HG02759 (cell line): ENCODE measurements around the gene CHST11.

ENCODE experiments used
- ATAC-seq: cut with Tn5 transposase; IDR thresholded peaks from one replicate; pipeline ENCODE4 v1.9.1; 2021; ENCODE audit warnings: mild to moderate bottlenecking, moderate library complexity; ENCODE audit not compliant: unreplicated experiment

The CHST11 gene

GRCh38 chr12:104501660-104502059 lies 44.9 kb downstream of the CHST11 start:
- no peak for ATAC-seq

DNA sequence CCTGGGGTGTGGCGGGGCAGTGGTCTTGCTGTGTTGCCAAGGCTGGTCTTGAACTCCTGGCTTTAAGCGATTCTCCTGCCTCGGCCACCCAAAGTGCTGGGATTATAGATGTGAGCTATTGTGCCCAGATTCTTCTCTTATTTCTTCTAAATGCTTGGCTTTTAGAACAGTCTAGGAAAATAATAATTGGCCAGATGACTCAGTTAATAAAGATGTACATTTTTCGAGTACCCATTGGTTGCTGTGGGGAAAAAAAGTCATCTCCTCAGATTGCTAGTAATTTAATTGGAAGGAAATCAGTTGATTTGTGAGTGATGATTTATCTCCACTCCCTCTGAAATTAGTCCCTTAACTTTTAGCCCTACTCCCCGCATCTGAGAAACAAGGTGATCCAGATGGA lies 45.5 kb downstream of the CHST11 start:
- no peak for ATAC-seq

GRCh38 chr12:104502638-104503037 lies 45.9 kb downstream of the CHST11 start:
- ATAC-seq, result no peak

DNA sequence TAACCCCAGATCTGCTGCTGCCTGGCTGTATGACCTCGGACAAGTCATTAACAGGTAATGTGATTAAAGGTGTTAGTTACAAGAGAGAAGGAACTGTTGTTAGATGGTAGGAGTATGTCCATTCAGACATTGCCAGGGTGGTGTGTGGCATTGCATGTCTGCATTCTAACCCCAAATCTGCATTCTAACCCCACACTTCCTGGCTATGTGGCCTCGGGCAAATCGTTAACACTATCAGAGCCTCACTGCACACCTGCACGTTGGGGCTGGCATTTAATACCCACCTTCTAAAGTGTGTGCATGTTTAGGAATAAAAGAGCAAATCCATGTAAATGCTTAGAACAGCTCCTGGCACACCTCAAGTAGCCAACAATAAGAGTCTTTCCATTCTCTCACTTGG lies 46.4 kb downstream of the CHST11 start:
- no peak for ATAC-seq

DNA sequence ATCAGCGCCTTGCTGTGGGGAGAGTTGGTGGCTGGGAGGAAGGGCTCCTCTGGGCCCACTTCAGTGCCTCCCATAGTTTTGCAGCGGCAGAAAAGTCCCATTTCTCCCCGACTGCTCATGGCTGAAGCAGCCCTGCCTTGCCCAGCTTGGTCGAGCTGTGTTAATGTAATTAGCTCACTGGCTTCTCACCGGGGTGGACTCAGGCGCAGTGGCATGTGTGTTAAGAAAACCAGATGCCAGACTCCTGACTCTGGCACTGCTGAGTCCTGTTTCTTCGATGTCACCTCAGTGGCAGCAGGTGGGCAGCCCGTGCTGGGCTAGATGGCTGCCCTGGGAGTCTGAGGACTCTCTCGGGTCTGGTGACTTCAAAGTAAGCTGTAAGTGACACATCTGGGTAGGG lies 47.4 kb downstream of the CHST11 start:
- no peak for ATAC-seq

- ATAC-seq, result peak; percentile 92
Observed at GRCh38 chr12:104505095-104505818, 48.5 kb downstream of the CHST11 start.

- ATAC-seq, result no peak
Observed at GRCh38 chr12:104506676-104507401, 50.1 kb downstream of the CHST11 start.

DNA sequence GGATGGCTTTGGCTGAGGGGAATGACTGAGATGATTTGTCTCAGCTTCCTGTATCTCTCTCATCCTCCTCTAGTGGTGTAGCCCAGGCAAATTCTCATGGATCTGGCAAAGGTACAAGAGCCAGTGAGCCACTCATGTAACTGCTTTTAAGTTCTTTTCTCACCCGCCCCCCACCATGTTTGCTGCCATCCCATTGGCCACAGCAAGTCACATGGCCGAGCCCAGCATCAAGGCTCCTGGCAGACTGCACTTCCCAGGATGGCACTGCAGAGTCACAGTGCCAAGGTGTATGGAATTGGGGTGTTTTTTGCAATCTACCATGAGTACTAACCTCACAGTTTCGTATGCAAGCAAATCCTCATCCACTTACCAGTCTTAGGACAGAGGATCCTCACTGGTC lies 50.9 kb downstream of the CHST11 start:
- no peak for ATAC-seq

DNA sequence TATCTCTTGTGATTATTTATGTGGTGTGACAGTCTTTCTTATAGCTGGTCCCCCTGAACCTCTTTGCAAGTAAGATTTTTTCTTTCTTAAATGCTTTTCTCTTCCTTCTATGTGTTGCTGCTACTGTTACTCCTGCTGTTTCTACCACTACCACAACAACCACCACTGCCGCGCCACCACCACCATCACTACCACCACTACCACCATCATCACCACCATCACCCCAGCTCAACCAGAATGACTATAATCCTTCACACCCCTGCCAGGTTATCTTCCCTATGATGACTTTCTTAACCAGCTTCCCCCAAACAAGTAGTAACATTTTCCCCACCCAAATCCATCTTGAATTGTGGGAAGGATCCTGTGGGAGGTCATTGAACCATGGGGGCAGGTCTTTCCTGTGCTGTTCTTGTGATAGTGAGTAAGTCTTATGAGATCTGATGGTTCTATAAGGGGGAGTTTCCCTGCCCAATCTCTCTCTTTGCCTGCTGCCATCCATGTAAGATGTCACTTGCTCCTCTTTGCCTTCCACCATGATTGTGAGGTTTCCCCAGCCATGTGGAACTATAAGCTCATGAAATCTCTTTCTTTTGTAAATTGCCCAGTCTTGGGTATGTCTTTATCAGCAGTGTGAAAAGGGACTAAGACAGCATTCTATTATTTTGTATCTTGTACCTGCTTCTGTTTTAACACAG lies 52.2 kb downstream of the CHST11 start:
- ATAC-seq, result no peak

GRCh38 chr12:104510145-104510872 lies 53.6 kb downstream of the CHST11 start:
- no peak for ATAC-seq

DNA sequence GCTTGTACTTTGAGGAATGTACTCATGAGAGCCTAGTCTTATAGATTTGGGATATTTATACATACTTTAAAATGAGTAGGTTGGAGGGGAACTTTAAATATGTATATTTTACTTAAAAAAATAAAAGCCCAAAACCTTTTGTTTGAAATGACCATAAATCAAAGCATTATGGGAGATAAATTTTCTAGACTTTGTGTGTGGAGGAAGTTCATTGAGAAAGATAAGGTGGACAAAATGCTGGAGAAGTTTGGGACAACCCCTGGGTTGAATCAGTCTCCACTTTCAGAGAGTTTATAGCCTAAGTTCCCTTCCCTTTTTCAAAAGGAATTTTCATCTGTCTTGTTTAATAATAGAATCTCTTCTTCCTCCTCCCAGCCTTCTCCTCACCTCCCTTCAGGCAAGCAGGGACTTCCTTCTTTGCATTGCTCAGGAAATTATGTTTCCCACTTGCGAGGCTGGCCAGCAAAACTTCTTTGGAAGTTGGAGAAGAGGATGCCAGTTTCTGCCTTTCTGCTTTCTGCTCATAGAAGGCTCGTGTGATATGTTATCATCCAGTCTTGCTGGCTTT lies 54.2 kb downstream of the CHST11 start:
- no peak for ATAC-seq

- ATAC-seq, result no peak
Observed at GRCh38 chr12:104513681-104514080, 56.9 kb downstream of the CHST11 start.

- ATAC-seq, result no peak
Observed at GRCh38 chr12:104514092-104514810, 57.5 kb downstream of the CHST11 start.

GRCh38 chr12:104515899-104516298 lies 59.2 kb downstream of the CHST11 start:
- no peak for ATAC-seq

DNA sequence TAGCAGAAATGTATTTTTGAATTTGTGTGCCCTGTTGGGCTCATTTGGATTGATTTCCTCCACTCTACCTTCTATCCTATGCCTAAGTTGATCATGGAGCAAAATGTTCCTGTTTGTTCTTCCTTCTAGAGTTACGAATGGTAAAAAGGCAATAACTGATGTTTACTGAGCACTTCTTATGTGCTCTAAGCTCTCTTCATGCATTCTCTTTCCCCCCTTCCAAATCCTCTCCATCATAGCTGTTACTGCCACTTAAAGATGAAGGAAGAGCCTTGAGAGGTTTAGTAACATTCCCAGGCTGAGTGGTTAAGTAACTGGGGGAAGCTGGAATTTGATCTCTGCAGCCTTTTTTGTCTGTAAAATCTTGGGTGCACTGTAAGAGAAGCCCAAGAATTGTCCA lies 60.1 kb downstream of the CHST11 start:
- ATAC-seq, result no peak

DNA sequence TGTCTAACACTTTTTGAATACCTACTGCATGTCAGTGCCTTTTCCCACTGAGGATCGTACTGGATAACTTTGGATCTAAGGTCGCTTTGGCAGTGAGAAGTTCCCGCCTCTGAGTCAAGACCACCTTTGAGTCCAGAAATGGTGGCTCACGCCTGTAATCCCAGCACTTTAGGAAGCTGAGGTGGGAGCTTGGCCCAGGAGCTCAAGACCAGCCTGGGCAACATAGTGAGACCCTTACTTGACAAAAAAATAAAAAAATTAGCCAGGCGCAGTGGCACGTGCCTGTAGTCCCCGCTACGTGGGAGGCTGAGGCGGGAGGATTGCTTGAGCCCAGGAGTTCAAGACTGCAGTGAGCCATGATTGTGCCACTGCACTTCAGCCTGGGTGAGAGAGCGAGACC lies 61.1 kb downstream of the CHST11 start:
- ATAC-seq, result no peak

- no peak for ATAC-seq
Observed at GRCh38 chr12:104519190-104520019, 62.7 kb downstream of the CHST11 start.

- ATAC-seq, result peak; percentile 80
Observed at GRCh38 chr12:104520242-104520900, 63.6 kb downstream of the CHST11 start.

DNA sequence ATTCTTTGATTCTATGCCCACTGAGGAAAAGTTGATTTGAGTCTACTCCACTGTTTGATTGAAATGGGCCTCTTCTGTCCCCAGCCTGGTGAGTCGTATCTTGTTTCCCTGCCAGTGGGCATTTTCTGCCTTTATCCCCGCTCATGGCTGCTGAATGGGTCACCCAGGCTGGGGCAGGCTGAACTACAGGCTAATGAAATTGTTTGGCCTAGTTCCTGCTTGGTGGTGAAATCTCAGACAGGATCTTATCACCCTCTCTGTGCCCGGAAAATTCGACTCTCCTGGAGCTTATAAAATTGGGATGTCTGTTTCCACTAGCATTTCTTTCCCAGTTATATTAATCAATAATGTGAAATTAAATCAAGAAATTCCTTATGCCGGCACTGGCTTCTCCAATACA lies 65.0 kb downstream of the CHST11 start:
- no peak for ATAC-seq
